Hepatocyte (in vitro differentiated cells): ENCODE data around the gene TAPBPL. TPM values are rescaled to one million over a fixed set of nuclear protein-coding genes. Genes with fewer than 3 reads are reported as not detected.

Experiments used
- DNase-seq: peaks from one replicate; pipeline ENCODE4 v3.0.0-alpha.2; 2016; ENCODE audit warnings: low spot score
- H2AFZ ChIP-seq: fragments of 200-600 bp; sonication (generic); 2 replicates; pipeline ENCODE4 v1.6.0; 2016; ENCODE audit warnings: antibody characterized with exemption, mild to moderate bottlenecking
- H3K27ac ChIP-seq: fragments of 200-600 bp; sonication (generic); 2 replicates; pipeline ENCODE4 v1.5.1; 2016; ENCODE audit warnings: mild to moderate bottlenecking
- H3K27me3 ChIP-seq: fragments of 200-600 bp; sonication (generic); 2 replicates; pipeline ENCODE4 v1.6.1; 2016
- H3K36me3 ChIP-seq: fragments of 200-600 bp; sonication (generic); replicated peaks from 2 replicates; pipeline ENCODE4 v1.5.1; 2016; ENCODE audit warnings: low read depth; ENCODE audit not compliant: insufficient read depth
- H3K4me1 ChIP-seq: fragments of 200-600 bp; sonication (generic); 2 replicates; pipeline ENCODE4 v1.5.1; 2016; ENCODE audit warnings: mild to moderate bottlenecking, moderate library complexity; ENCODE audit not compliant: insufficient read depth
- H3K4me2 ChIP-seq: fragments of 200-600 bp; sonication (generic); 2 replicates; pipeline ENCODE4 v1.6.0; 2016
- H3K4me3 ChIP-seq: fragments of 200-600 bp; sonication (generic); 2 replicates; pipeline ENCODE4 v1.5.1; 2016; ENCODE audit warnings: mild to moderate bottlenecking
- H3K79me2 ChIP-seq: fragments of 200-600 bp; sonication (generic); 2 replicates; pipeline ENCODE4 v1.6.0; 2017; ENCODE audit warnings: mild to moderate bottlenecking
- H3K9me2 ChIP-seq: fragments of 200-600 bp; sonication (generic); replicated peaks from 2 replicates; pipeline ENCODE4 v1.6.0; 2017; ENCODE audit warnings: mild to moderate bottlenecking; ENCODE audit not compliant: insufficient read depth
- H3K9me3 ChIP-seq: fragments of 200-600 bp; sonication (generic); 2 replicates; pipeline ENCODE4 v1.5.1; 2016; ENCODE audit warnings: low read depth, mild to moderate bottlenecking
- H4K20me1 ChIP-seq: fragments of 200-600 bp; sonication (generic); 2 replicates; pipeline ENCODE4 v1.6.0; 2016; ENCODE audit warnings: mild to moderate bottlenecking; ENCODE audit not compliant: insufficient read depth, poor library complexity, severe bottlenecking
- EZH2 ChIP-seq: fragments of 200-600 bp; sonication (generic); IDR thresholded peaks from 2 replicates; pipeline ENCODE4 v1.6.1; 2016; ENCODE audit warnings: antibody characterized with exemption, mild to moderate bottlenecking, borderline replicate concordance
- EZH2phosphoT487 ChIP-seq: fragments of 200-600 bp; sonication (generic); IDR thresholded peaks from one replicate; pipeline ENCODE4 v1.6.1; 2018; ENCODE audit warnings: antibody characterized with exemption, mild to moderate bottlenecking, low read depth, moderate library complexity; ENCODE audit not compliant: unreplicated experiment, severe bottlenecking
- WGBS: methylation state at CpG from one replicate; pipeline ENCODE4 v1.1.6; 2016; ENCODE audit warnings: low lambda C conversion rate; ENCODE audit errors: missing lambda C conversion rate; 5-methylcytosine and 5-hydroxymethylcytosine counted together
- polyA plus RNA-seq: library from polyadenylated mRNA; unstranded; fragments of >200 nt; fragmentation: Nextera tagmentation; extraction: Ambion mirVana; gene quantifications from 2 replicates; pipeline ENCODE4 v1.2.1, GENCODE V29; 2016
- total RNA-seq: library from RNA; depleted of rRNA; stranded (reverse); fragments of >200 nt; gene quantifications from 2 replicates; pipeline ENCODE4 v1.2.3, GENCODE V29; 2014
- TF ChIP-seq, protein P1 (sequence below): fragments of 200-600 bp; sonication (generic); IDR thresholded peaks from 2 replicates; pipeline ENCODE4 v1.5.1; 2016; ENCODE audit warnings: antibody characterized with exemption, mild to moderate bottlenecking; ENCODE audit not compliant: poor library complexity

Gene TAPBPL
- total and polyA plus RNA-seq, 2 experiments from 2014 or later = 8.2 to 9.7 TPM

DNA sequence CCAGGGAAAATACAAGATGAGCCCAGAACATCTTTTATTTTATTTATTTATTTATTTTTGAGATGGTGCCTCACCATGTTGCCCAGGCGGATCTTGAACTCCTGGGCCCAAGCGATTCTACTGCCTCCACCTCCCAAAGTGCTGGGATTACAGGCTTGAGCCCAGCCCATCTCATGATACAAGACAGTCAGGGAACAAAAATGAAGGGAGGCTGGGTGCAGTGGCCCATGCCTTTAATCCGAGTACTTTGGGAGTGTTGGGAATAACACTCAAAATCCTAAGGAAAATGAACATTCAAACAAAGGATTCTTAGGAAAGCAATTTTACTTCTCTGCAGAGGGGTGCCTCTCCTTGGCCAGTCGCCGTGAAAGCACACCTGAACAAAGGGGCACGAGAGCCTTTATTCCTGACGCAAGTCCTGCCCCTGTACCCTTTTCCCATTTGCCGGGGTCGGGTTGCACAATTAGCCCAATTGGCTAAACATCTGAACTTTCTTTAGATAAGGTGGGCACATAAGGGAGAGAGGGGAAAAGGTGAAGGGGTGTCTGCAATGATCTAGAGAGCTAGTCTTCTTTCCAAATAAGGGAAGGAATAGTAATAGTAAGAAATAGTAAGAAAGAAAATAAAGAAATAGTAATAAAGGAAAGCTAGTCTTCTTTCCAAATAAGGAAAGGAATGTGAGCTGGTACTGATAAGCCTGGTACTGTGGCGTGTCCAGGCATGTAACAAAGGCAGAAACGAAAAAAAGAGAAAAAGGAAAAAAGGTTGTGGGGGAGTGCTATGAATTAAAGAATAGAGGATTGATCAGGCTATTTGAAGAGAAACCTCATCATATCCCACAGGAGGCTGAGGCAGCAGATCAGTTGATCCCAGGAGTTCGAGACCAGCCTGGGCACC, 55.5 kb downstream of the TAPBPL start:
- Histone ChIP-seq H4K20me1 (no peaks in the 10 kb centered on the region), H3K4me1 (peaks cover 4% of the 10 kb centered on the region), H3K4me3 (no peak overlapping the region), H3K4me2 (peak overlapping the region; percentile 27), H3K79me2 (peaks cover 30% of the 10 kb centered on the region), H3K27ac (peak overlapping the region; percentile 81), H3K36me3 (no peaks in the 10 kb centered on the region), H3K9me3 (no peaks in the 10 kb centered on the region), H2AFZ (peak overlapping the region; percentile 41), H3K27me3 (no peaks in the 10 kb centered on the region), H3K9me2 (no peaks in the 10 kb centered on the region)
- no peak for DNase-seq
- WGBS = 52% methylated on average over 12 of the region's 12 CpGs
- TF ChIP-seq, protein P1, sequence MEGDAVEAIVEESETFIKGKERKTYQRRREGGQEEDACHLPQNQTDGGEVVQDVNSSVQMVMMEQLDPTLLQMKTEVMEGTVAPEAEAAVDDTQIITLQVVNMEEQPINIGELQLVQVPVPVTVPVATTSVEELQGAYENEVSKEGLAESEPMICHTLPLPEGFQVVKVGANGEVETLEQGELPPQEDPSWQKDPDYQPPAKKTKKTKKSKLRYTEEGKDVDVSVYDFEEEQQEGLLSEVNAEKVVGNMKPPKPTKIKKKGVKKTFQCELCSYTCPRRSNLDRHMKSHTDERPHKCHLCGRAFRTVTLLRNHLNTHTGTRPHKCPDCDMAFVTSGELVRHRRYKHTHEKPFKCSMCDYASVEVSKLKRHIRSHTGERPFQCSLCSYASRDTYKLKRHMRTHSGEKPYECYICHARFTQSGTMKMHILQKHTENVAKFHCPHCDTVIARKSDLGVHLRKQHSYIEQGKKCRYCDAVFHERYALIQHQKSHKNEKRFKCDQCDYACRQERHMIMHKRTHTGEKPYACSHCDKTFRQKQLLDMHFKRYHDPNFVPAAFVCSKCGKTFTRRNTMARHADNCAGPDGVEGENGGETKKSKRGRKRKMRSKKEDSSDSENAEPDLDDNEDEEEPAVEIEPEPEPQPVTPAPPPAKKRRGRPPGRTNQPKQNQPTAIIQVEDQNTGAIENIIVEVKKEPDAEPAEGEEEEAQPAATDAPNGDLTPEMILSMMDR = no peak
- no peak for TF ChIP-seq EZH2phosphoT487
- TF ChIP-seq EZH2 = no peak

DNA sequence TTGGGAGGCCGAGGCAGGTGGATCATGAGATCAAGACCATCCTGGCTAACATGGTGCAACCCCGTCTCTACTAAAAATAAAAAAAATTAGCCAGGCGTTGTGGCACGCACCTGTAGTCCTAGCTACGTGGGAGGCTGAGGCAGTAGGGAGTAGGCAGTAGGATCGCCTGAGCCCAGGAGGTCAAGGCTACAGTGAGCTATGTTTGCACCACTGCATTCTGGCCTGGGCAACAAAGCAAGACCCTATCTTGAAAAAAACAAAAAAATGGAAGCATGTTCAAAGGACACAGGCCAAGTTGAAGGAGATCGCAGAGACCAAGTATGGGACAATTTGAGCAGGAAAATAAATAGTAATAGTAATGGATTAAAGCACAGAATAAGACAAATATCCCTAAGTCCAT, 56.2 kb downstream of the TAPBPL start:
- H3K9me2 ChIP-seq = no peaks in the 10 kb centered on the region
- DNase-seq = no peak
- H3K4me1 ChIP-seq = peaks cover 4% of the 10 kb centered on the region
- H3K27me3 ChIP-seq = no peaks in the 10 kb centered on the region
- H2AFZ ChIP-seq = no peak overlapping the region
- H3K79me2 ChIP-seq = peaks cover 26% of the 10 kb centered on the region
- H3K4me3 ChIP-seq = no peak overlapping the region
- TF ChIP-seq EZH2phosphoT487 = no peak
- TF ChIP-seq, protein P1 = no peak
- no peak for TF ChIP-seq EZH2
- no peaks in the 10 kb centered on the region for H3K9me3 ChIP-seq
- H3K4me2 ChIP-seq = no peak overlapping the region
- WGBS = 94% methylated on average over 7 of the region's 7 CpGs
- H3K36me3 ChIP-seq = no peaks in the 10 kb centered on the region
- H3K27ac ChIP-seq = peak overlapping the region; percentile 81
- no peaks in the 10 kb centered on the region for H4K20me1 ChIP-seq

Other genes with a start within 250 kb of the TAPBPL start
- gene PLEKHG6, start 141.4 kb upstream of the TAPBPL start, total RNA-seq = 36.3 and 85.7 TPM in 2 replicates
- gene PLEKHG6, start 141.4 kb upstream of the TAPBPL start, polyA plus RNA-seq = 43.6 and 52.2 TPM in 2 replicates
- 110 and 147 TPM in 2 replicates for gene TNFRSF1A, start 110.0 kb upstream of the TAPBPL start, total RNA-seq
- gene TNFRSF1A, start 110.0 kb upstream of the TAPBPL start, polyA plus RNA-seq = 168 and 188 TPM in 2 replicates
- 21.7 and 28.6 TPM in 2 replicates for gene SCNN1A, start 76.5 kb upstream of the TAPBPL start, total RNA-seq
- 28.4 and 30.0 TPM in 2 replicates for gene SCNN1A, start 76.5 kb upstream of the TAPBPL start, polyA plus RNA-seq
- 35.4 and 42.4 TPM in 2 replicates for gene LTBR, start 67.9 kb upstream of the TAPBPL start, total RNA-seq
- 75.2 and 79.8 TPM in 2 replicates for gene LTBR, start 67.9 kb upstream of the TAPBPL start, polyA plus RNA-seq
- not detected in 2 replicates for gene CD27, start 7.1 kb upstream of the TAPBPL start, total RNA-seq
- gene CD27, start 7.1 kb upstream of the TAPBPL start, polyA plus RNA-seq = 0.15 and 0.44 TPM in 2 replicates
- 0.88 and 5.0 TPM in 2 replicates for gene VAMP1, start 18.6 kb downstream of the TAPBPL start, total RNA-seq
- gene VAMP1, start 18.6 kb downstream of the TAPBPL start, polyA plus RNA-seq = 5.9 and 8.0 TPM in 2 replicates
- 57.4 and 81.6 TPM in 2 replicates for gene MRPL51, start 41.2 kb downstream of the TAPBPL start, total RNA-seq
- 231 and 267 TPM in 2 replicates for gene MRPL51, start 41.2 kb downstream of the TAPBPL start, polyA plus RNA-seq
- gene NCAPD2, start 42.1 kb downstream of the TAPBPL start, total RNA-seq = 26.7 and 31.4 TPM in 2 replicates
- 13.7 and 17.4 TPM in 2 replicates for gene NCAPD2, start 42.1 kb downstream of the TAPBPL start, polyA plus RNA-seq
- 1,719 and 1,827 TPM in 2 replicates for gene GAPDH, start 82.5 kb downstream of the TAPBPL start, total RNA-seq
- 2,607 and 2,708 TPM in 2 replicates for gene GAPDH, start 82.5 kb downstream of the TAPBPL start, polyA plus RNA-seq
- 5.4 and 7.5 TPM in 2 replicates for gene IFFO1, start 104.0 kb downstream of the TAPBPL start, total RNA-seq
- 11.2 and 15.2 TPM in 2 replicates for gene IFFO1, start 104.0 kb downstream of the TAPBPL start, polyA plus RNA-seq
- gene NOP2, start 116.2 kb downstream of the TAPBPL start, total RNA-seq = 36.1 and 40.3 TPM in 2 replicates
- gene NOP2, start 116.2 kb downstream of the TAPBPL start, polyA plus RNA-seq = 37.8 and 38.1 TPM in 2 replicates
- 181 and 211 TPM in 2 replicates for gene CHD4, start 155.3 kb downstream of the TAPBPL start, total RNA-seq
- gene CHD4, start 155.3 kb downstream of the TAPBPL start, polyA plus RNA-seq = 74.1 and 108 TPM in 2 replicates
- gene LPAR5, start 183.9 kb downstream of the TAPBPL start, total RNA-seq = 0.60 and 1.0 TPM in 2 replicates
- gene LPAR5, start 183.9 kb downstream of the TAPBPL start, polyA plus RNA-seq = 0.34 and 2.0 TPM in 2 replicates
- 0.20 and 0.68 TPM in 2 replicates for gene ACRBP, start 195.4 kb downstream of the TAPBPL start, total RNA-seq
- 0.62 and 1.8 TPM in 2 replicates for gene ACRBP, start 195.4 kb downstream of the TAPBPL start, polyA plus RNA-seq
- gene ING4, start 211.1 kb downstream of the TAPBPL start, total RNA-seq = 35.7 and 39.7 TPM in 2 replicates
- gene ING4, start 211.1 kb downstream of the TAPBPL start, polyA plus RNA-seq = 38.9 and 42.9 TPM in 2 replicates
- gene ZNF384, start 237.3 kb downstream of the TAPBPL start, total RNA-seq = 33.8 and 34.5 TPM in 2 replicates
- gene ZNF384, start 237.3 kb downstream of the TAPBPL start, polyA plus RNA-seq = 35.8 and 41.8 TPM in 2 replicates
- gene PIANP, start 248.8 kb downstream of the TAPBPL start, total RNA-seq = 0.16 and 0.17 TPM in 2 replicates
- gene PIANP, start 248.8 kb downstream of the TAPBPL start, polyA plus RNA-seq = 0.95 and 1.0 TPM in 2 replicates